ENCODE data around the gene SMOC1.

The SMOC1 gene

GRCh38 chr14:69980457-69981425 is 101.5 kb downstream of the SMOC1 start:
- Mint-ChIP-seq H3K4me3 (no peak overlapping the region), H3K36me3 (ENCODE audit: low read depth) (no peaks in the 10 kb centered on the region), H3K4me1 (ENCODE audit: low read depth) (no peaks in the 10 kb centered on the region), H3K27me3 (ENCODE audit: low read depth) (peaks cover 20% of the 10 kb centered on the region), H3K27ac (no peak overlapping the region), H3K9me3 (no peaks in the 10 kb centered on the region)
- no peak for DNase-seq (ENCODE audit: low spot score)

- Mint-ChIP-seq H3K27ac (no peak overlapping the region), H3K4me3 (no peak overlapping the region), H3K4me1 (ENCODE audit: low read depth) (no peaks in the 10 kb centered on the region), H3K36me3 (ENCODE audit: low read depth) (no peaks in the 10 kb centered on the region), H3K9me3 (no peaks in the 10 kb centered on the region), H3K27me3 (ENCODE audit: low read depth) (peaks cover 18% of the 10 kb centered on the region)
- DNase-seq (ENCODE audit: low spot score): no peak
Measured at GRCh38 chr14:69982220-69982839, 103.1 kb downstream of the SMOC1 start.

- Mint-ChIP-seq H3K4me1 (ENCODE audit: low read depth) (no peaks in the 10 kb centered on the region), H3K27ac (no peak overlapping the region), H3K36me3 (ENCODE audit: low read depth) (no peaks in the 10 kb centered on the region), H3K9me3 (no peaks in the 10 kb centered on the region), H3K4me3 (no peak overlapping the region), H3K27me3 (ENCODE audit: low read depth) (peaks cover 18% of the 10 kb centered on the region)
- DNase-seq (ENCODE audit: low spot score): no peak
Measured at GRCh38 chr14:69982886-69983285, 103.7 kb downstream of the SMOC1 start.

- H3K9me3 Mint-ChIP-seq: no peaks in the 10 kb centered on the region
- DNase-seq (ENCODE audit: low spot score): no peak
- H3K4me3 Mint-ChIP-seq: no peak overlapping the region
- peaks cover 18% of the 10 kb centered on the region for H3K27me3 Mint-ChIP-seq (ENCODE audit: low read depth)
- H3K36me3 Mint-ChIP-seq (ENCODE audit: low read depth): no peaks in the 10 kb centered on the region
- H3K4me1 Mint-ChIP-seq (ENCODE audit: low read depth): no peaks in the 10 kb centered on the region
- no peak overlapping the region for H3K27ac Mint-ChIP-seq
Measured at GRCh38 chr14:69983317-69983716, 104.1 kb downstream of the SMOC1 start.

- DNase-seq (ENCODE audit: low spot score): no peak
- Mint-ChIP-seq H3K4me3 (no peak overlapping the region), H3K27me3 (ENCODE audit: low read depth) (peaks cover 26% of the 10 kb centered on the region), H3K36me3 (ENCODE audit: low read depth) (no peaks in the 10 kb centered on the region), H3K9me3 (no peaks in the 10 kb centered on the region), H3K4me1 (ENCODE audit: low read depth) (no peaks in the 10 kb centered on the region), H3K27ac (no peak overlapping the region)
Measured at GRCh38 chr14:69985463-69985862, 106.2 kb downstream of the SMOC1 start.

GRCh38 chr14:69986336-69986735 is 107.1 kb downstream of the SMOC1 start:
- Mint-ChIP-seq H3K4me3 (no peak overlapping the region), H3K27ac (no peak overlapping the region), H3K27me3 (ENCODE audit: low read depth) (peaks cover 31% of the 10 kb centered on the region), H3K36me3 (ENCODE audit: low read depth) (no peaks in the 10 kb centered on the region), H3K4me1 (ENCODE audit: low read depth) (no peaks in the 10 kb centered on the region), H3K9me3 (no peaks in the 10 kb centered on the region)
- DNase-seq (ENCODE audit: low spot score): no peak

GRCh38 chr14:69987406-69988121 is 108.3 kb downstream of the SMOC1 start:
- no peak overlapping the region for H3K4me3 Mint-ChIP-seq
- H3K4me1 Mint-ChIP-seq (ENCODE audit: low read depth): no peaks in the 10 kb centered on the region
- peaks cover 32% of the 10 kb centered on the region for H3K27me3 Mint-ChIP-seq (ENCODE audit: low read depth)
- H3K27ac Mint-ChIP-seq: no peak overlapping the region
- no peaks in the 10 kb centered on the region for H3K9me3 Mint-ChIP-seq
- no peak for DNase-seq (ENCODE audit: low spot score)
- no peaks in the 10 kb centered on the region for H3K36me3 Mint-ChIP-seq (ENCODE audit: low read depth)

GRCh38 chr14:69988979-69989378 is 109.8 kb downstream of the SMOC1 start:
- Mint-ChIP-seq H3K27me3 (ENCODE audit: low read depth) (peaks cover 29% of the 10 kb centered on the region), H3K36me3 (ENCODE audit: low read depth) (no peaks in the 10 kb centered on the region), H3K9me3 (no peaks in the 10 kb centered on the region), H3K4me3 (no peak overlapping the region), H3K27ac (no peak overlapping the region), H3K4me1 (ENCODE audit: low read depth) (no peaks in the 10 kb centered on the region)
- DNase-seq (ENCODE audit: low spot score): no peak

- DNase-seq (ENCODE audit: low spot score): no peak
- Mint-ChIP-seq H3K4me3 (no peak overlapping the region), H3K9me3 (no peaks in the 10 kb centered on the region), H3K27me3 (ENCODE audit: low read depth) (peaks cover 28% of the 10 kb centered on the region), H3K27ac (no peak overlapping the region), H3K4me1 (ENCODE audit: low read depth) (no peaks in the 10 kb centered on the region), H3K36me3 (ENCODE audit: low read depth) (no peaks in the 10 kb centered on the region)
Measured at GRCh38 chr14:69989622-69990021, 110.4 kb downstream of the SMOC1 start.

GRCh38 chr14:69990323-69990722 is 111.1 kb downstream of the SMOC1 start:
- Mint-ChIP-seq H3K4me3 (no peak overlapping the region), H3K27ac (no peak overlapping the region), H3K4me1 (ENCODE audit: low read depth) (no peaks in the 10 kb centered on the region), H3K9me3 (no peaks in the 10 kb centered on the region), H3K27me3 (ENCODE audit: low read depth) (peaks cover 28% of the 10 kb centered on the region), H3K36me3 (ENCODE audit: low read depth) (no peaks in the 10 kb centered on the region)
- no peak for DNase-seq (ENCODE audit: low spot score)

GRCh38 chr14:69991422-69991821 is 112.2 kb downstream of the SMOC1 start:
- Mint-ChIP-seq H3K4me1 (ENCODE audit: low read depth) (no peaks in the 10 kb centered on the region), H3K36me3 (ENCODE audit: low read depth) (no peaks in the 10 kb centered on the region), H3K27ac (no peak overlapping the region), H3K4me3 (no peak overlapping the region), H3K9me3 (no peaks in the 10 kb centered on the region), H3K27me3 (ENCODE audit: low read depth) (peaks cover 28% of the 10 kb centered on the region)
- DNase-seq (ENCODE audit: low spot score): no peak

- no peak overlapping the region for H3K27ac Mint-ChIP-seq
- no peaks in the 10 kb centered on the region for H3K4me1 Mint-ChIP-seq (ENCODE audit: low read depth)
- no peak overlapping the region for H3K4me3 Mint-ChIP-seq
- peaks cover 24% of the 10 kb centered on the region for H3K27me3 Mint-ChIP-seq (ENCODE audit: low read depth)
- no peaks in the 10 kb centered on the region for H3K36me3 Mint-ChIP-seq (ENCODE audit: low read depth)
- DNase-seq (ENCODE audit: low spot score): no peak
- H3K9me3 Mint-ChIP-seq: no peaks in the 10 kb centered on the region
Measured at GRCh38 chr14:69992564-69992963, 113.3 kb downstream of the SMOC1 start.

GRCh38 chr14:69993326-69993725 is 114.1 kb downstream of the SMOC1 start:
- Mint-ChIP-seq H3K4me1 (ENCODE audit: low read depth) (no peaks in the 10 kb centered on the region), H3K36me3 (ENCODE audit: low read depth) (no peaks in the 10 kb centered on the region), H3K9me3 (no peaks in the 10 kb centered on the region), H3K4me3 (no peak overlapping the region), H3K27me3 (ENCODE audit: low read depth) (peaks cover 24% of the 10 kb centered on the region), H3K27ac (no peak overlapping the region)
- no peak for DNase-seq (ENCODE audit: low spot score)

GRCh38 chr14:69994002-69994401 is 114.8 kb downstream of the SMOC1 start:
- Mint-ChIP-seq H3K27ac (no peak overlapping the region), H3K4me3 (no peak overlapping the region), H3K36me3 (ENCODE audit: low read depth) (no peaks in the 10 kb centered on the region), H3K4me1 (ENCODE audit: low read depth) (no peaks in the 10 kb centered on the region), H3K27me3 (ENCODE audit: low read depth) (peaks cover 20% of the 10 kb centered on the region), H3K9me3 (no peaks in the 10 kb centered on the region)
- no peak for DNase-seq (ENCODE audit: low spot score)
